SKM-1 treated with dmso at 0.1 percent for 144 hours (cell line): ENCODE measurements around the gene DYRK3.
"Not testable (repeated sequence)": the region's sequence is repeated elsewhere in the genome, so short reads cannot be mapped to it uniquely, and the experiment has no call there.

Experiments used
- DNase-seq: peaks from one replicate; lab custom pipeline; 2025; ENCODE audit not compliant: unreplicated experiment; lab: John Stamatoyannopoulos, UW

Gene DYRK3

GRCh38 chr1:206635080-206635977, at the start of gene DYRK3:
Gene DYRK3, plus strand, starts transcription at chr1:206635536. Its CDS starts 168 bp downstream, at chr1:206635704.
- DNase-seq = peak; percentile 96

GRCh38 chr1:206586501-206587445, 48.6 kb upstream of the DYRK3 start:
- no peak for DNase-seq

- no peak for DNase-seq
These were observed 47.4 kb upstream of the DYRK3 start for GRCh38 chr1:206587904-206588303.

- DNase-seq = no peak
These were observed 46.8 kb upstream of the DYRK3 start for GRCh38 chr1:206588492-206588891.

- no peak for DNase-seq
These were observed 46.1 kb upstream of the DYRK3 start for GRCh38 chr1:206589206-206589605.

GRCh38 chr1:206590025-206590758, 45.1 kb upstream of the DYRK3 start:
- peak; percentile 14 for DNase-seq

- DNase-seq = no peak
These were observed 44.1 kb upstream of the DYRK3 start for GRCh38 chr1:206591226-206591625.

- DNase-seq = no peak
These were observed 43.6 kb upstream of the DYRK3 start for GRCh38 chr1:206591696-206592095.

- DNase-seq = no peak
These were observed 41.9 kb upstream of the DYRK3 start for GRCh38 chr1:206593351-206593925.

- no peak for DNase-seq
These were observed 39.6 kb upstream of the DYRK3 start for GRCh38 chr1:206595581-206596318.

- DNase-seq = no peak
These were observed 39.0 kb upstream of the DYRK3 start for GRCh38 chr1:206596319-206596666.

GRCh38 chr1:206600527-206600926, 34.8 kb upstream of the DYRK3 start:
- no peak for DNase-seq

- no peak for DNase-seq
These were observed 30.5 kb upstream of the DYRK3 start for GRCh38 chr1:206604861-206605260.

GRCh38 chr1:206606867-206607266, 28.5 kb upstream of the DYRK3 start:
- DNase-seq = peak; percentile 65

- peak; percentile 35 for DNase-seq
These were observed 27.1 kb upstream of the DYRK3 start for GRCh38 chr1:206608108-206608698.

GRCh38 chr1:206609229-206609991, 25.9 kb upstream of the DYRK3 start:
- DNase-seq = no peak

- DNase-seq = peak; percentile 94
These were observed 23.0 kb upstream of the DYRK3 start, which contains the start of gene EIF2D for GRCh38 chr1:206612129-206612876. Gene EIF2D, minus strand, starts transcription at chr1:206612465. Its CDS starts 123 bp downstream, at chr1:206612342.

GRCh38 chr1:206626396-206626795, 8.9 kb upstream of the DYRK3 start:
- not testable (repeated sequence) for DNase-seq
